Measurements from ENCODE around the gene MCM3.

The MCM3 gene

DNA sequence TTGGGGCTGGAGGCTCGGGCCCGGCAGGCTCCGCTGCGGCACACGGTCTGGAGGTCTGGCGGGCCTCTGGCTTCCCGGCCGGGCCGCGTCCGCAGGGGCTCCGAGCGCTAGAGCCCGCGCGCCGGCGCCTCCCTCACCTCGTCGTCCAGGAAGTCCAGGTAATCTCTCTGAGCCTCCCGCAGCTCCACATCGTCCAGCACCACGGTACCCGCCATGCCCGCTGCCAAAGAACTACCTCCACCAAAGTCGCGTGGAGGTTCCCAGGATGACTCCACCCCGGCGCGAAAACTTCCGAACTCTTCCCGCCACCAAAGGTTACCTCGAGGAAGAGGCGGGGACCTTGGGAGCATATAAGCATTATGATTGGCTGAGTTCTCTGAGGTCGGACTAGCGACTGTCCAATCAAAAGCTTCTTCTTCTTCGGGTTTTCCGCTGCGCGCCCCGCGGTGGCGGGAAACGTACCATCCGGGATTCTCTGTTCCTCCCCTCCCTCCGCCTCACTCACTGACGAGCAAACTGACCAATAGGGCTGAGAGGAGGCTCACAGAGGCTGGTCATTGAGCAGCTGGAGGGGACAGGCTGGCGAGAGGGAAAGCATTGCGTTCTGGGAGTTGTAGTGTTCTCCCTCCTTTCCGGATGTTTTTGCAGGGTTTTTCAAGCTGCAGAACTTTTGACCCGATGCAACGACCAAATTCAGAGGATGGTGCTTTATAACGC lies at the start of gene MCM3:
TSS of gene MCM3 (minus strand) at position 283 of the 717 bp plus-strand sequence. CDS start at position 215, 68 bp downstream.
- DNase-seq, result peak; percentile 92

DNA sequence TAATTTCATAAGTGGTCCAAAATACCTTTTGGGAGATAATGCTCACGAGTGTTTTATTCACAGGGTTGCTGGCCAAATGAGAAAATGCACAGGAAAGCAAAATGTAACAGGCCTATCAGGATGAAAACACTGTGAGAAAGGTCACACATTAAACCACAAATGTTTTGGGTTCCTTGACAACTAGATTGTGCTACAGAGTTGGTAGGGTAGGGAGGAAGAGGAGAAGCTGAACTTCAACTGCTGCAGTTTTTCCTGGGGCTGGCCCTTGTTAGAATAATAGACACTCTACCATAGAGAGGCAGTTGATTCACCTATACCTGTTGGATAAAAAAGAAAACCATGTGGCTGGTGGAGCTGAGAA lies 49.3 kb upstream of the MCM3 start:
- no peak for DNase-seq

DNA sequence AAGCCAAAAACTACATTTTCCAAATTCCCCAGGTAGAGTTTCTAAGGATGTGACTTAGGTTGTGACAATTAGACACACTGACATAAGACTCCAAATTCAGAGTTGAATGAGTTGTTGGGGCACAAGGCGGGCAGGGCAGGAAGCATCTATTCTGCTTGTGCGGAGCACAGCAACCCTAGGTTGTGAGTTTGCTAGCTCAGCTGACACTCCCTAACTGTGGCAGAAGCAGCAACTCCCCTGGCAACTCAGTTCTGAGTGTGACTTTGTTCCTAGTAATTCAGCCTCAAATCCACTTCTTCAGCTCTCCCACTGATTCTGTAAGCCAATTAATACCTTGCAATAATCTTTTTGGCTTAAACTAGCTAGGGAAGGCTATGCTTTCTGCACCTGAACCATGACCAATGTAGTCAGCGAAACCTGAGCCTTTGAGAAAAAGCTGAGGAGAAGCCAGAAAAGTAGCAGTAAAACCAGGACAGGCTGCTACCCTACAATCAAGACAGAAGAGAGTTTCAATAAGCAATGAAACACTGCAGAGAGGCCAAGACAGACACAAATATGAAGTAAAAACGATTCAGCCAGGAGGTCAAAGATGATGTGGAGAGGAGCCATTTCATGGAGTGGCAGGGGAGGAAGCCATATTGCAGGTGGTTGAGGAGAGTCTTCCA lies 47.4 kb upstream of the MCM3 start:
- no peak for DNase-seq

DNA sequence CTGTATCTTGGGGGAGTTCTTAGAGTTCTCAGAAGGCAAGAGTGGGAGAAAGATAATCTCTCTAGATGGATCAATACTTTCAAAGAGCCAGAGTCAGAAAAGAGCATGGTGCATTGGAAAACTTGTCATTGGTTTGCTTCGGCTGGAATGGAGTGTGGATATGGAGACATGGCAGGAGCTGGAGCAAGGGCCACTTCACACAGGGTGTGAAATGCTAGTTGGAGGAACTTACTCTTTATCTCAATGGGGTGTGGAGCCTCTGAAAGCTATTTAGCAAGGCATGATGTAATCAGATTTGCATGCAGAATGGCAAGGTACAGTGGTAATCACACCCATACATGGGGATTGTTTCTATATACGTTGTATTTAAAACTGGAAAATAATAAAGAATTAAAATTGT lies 45.9 kb upstream of the MCM3 start:
- no peak for DNase-seq

DNA sequence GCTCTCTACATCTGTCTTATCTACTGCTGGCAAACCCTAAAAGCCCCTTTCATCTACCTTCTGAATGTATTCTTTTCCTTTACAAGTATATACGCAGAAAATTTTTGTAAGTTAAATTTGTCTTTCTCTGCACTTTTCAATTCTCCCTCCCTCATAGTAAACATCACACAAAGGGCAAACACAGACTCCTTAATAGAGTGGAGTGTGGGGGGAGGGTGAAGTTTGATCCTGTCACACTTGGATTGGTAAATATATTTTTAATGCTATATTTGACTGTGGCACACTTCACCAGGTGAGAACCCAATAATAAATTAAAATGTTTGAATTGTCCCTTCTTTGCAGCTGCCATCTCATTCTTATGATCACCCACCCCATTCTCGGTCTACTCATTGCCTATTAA lies 44.2 kb upstream of the MCM3 start:
- peak; percentile 34 for DNase-seq

DNA sequence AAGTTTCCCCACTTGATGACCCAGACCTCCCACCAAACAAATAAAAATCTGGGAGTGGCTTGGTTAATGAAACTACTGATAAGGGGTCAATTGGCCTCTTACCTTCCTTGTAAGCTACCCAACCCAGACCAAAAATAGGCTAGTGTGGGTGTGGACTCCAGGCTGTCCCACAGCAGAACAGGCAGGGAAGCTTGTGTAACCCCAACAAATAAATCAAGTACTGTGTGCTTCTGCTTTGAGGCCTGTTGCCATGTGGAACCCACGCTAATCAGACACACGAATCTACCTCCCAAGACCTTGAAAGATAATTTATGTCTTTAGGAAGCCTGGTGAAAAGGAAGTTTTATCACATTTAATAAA lies 43.7 kb upstream of the MCM3 start:
- no peak for DNase-seq

DNA sequence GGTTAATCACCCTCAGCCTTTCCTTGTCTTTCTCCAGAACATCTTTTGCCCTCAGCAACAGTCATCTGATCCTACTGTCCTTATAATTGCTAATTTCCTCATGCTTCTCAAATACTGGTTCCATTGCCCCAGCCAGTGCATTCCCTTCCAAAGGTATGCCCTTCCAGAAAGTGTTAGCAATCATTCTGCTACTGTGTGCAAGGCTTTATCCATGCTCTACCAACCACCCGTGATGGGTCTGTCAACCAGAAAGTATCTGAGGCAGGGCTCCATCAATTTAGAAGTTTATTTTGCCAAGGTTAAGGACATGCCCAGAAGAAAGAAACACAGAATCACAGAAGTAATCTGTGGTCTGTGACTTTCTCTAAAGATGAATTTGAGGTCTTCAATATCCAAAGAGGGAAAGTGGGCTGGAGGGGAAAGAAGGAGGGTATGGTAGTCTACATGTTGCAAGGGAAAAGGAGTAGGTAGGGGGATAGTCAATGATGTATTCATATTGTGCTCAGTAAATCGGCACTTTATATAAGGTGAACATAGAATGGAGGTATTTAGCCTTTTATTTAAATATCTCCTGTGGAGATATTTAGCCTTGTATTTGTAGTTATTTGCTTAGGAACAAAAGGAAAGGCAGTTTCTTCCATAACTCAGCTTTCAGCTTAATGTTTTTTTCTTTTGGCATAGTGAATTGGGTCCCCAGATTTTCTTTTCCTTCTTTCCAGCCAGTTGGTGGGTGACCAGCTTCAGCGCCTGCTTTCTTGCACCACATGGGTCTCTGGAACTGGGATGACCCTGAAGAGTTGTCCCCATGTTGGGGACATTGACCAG lies 42.2 kb upstream of the MCM3 start:
- DNase-seq, result no peak

DNA sequence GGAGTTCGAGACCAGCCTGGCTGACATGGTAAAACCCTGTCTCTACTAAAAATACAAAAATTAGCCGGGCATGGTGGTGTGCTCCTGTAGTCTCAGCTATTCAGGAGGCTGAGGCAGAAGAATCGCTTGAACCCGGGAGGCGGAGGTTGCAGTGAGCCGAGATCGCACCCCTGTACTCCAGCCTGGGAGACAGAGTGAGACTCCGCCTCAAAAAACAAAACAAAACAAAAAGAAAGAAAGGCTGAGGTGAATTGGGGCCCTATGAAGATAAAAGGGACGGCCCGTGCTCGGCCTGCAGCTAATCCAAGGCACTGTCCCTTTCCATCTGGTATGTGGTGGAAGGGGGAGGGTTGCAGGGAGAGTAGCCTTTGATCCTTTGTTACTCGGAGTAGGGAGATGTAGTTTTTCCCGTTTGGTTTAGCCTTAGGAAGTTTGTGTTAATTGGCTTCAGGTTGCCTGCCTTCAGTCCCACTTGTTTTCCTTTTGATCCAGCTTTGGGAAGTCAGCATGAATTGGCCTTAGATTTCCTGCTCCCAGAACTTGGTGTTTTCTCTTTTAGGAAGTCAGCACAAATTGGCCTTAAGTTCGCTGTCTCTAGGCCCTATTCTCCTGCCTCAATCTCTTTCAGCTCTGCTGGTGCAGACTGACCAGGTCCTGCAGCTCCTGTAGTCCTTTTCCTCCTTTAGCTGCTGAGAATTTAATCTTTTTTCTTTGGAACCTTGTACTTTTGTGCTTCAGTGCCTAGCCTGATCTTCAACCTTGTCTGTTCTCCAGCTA lies 41.3 kb upstream of the MCM3 start:
- DNase-seq, result no peak

DNA sequence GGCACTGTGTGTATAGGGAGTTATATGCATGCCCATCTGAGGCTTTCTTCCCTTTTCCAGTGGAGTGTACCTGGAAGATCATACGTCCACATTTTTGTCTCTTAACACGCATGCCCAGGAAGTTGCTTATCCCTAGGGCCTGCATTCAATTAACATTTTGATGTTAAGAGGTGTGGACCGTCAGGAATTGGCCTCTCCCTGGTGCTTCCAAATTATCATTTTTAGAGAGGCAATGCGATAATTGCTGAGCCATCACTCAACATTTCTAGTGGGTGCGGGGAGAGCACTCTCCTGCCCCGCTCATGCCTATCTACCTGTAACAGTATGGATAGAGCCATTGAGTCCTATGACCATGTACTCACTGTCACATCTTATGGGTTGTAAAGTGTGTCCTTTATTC lies 39.6 kb upstream of the MCM3 start:
- DNase-seq, result no peak

DNA sequence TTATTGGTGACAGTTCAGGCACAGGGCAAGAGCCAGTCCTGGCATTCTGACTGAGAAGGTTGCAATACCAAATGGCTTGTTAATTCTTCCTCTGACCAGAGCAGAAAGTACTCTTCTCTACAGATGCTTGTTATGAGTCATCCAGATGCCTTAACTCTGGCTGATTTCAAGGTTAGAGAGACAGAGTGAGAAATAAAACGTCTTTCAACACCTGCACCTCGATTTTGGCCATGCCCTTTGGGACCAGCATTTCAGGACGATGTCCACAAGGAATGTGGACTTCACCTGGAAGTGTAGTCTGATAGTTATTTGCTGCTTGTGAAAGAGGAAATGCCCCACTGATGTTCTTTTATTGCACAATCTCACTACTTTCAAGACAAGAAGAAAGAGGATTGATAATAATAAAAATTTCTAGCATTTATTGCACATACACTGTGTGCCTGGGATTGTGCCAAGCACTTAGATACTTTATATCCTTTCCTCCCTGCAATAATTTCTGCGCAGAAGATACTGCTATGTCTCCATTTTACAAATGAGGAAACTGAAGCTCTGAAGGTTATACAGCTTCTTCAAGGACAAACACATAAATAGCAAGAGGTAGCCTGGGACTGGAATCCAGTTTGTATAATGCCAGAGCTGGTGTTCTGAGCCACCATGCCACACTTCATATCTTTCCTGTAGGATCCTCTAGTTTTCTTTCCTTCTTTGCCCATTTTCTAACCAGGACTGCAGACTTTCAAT lies 33.5 kb upstream of the MCM3 start:
- no peak for DNase-seq

DNA sequence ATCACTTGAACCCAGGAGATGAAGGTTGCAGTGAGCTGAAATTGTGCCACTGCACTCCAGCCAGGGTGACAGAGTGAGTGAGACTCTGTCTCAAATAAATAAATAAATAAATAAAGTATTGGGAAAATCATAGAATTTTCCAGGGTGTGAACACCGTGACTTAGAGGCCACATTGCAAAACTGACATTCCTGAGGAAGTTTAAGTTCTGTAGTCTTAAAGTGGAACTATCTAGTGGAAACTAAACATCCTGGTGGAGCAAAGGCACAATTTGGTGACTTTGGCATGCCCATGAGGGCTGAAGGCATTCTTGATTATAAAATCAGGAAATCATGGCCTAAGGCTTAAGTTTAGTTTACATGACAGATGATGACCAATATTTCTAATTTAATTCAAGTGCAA lies 32.7 kb upstream of the MCM3 start:
- DNase-seq, result no peak

DNA sequence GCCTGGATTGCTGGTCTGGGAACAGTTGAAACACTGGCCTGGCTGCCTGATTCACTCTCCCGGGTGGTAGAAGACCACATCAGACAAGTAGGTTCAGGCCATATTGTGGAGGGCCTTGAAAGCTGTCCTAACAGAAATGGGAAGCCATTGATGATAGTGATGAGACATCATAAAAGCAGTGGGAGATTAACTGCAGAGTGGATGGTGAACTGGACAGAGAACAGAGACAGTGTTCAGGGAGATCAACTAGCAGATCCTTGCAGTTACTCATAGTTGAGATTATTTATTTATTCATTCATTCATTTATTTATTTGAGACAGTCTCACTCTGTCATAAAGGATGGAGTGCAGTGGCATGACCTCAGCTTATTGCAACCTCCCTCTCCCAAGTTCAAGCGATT lies 30.2 kb upstream of the MCM3 start:
- no peak for DNase-seq

DNA sequence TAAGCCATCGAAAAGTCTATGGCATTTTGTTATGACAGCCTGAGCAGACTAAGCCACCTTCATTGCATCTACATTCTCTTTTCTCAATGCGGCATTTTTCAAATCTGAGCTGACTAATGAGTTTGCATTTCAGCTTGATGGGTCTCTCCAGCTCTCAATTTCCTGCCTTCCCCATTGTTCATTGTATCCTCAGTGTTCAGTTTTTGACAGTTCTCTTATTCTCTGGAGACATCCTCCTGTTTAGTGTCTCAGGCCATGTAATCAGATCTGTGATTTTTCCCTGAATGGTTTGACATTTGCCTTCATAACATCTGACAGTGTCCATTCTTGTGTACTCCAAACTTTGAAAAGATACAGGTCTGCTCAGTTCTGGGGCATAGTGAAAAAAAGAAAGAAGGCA lies 27.9 kb upstream of the MCM3 start:
- DNase-seq, result no peak

DNA sequence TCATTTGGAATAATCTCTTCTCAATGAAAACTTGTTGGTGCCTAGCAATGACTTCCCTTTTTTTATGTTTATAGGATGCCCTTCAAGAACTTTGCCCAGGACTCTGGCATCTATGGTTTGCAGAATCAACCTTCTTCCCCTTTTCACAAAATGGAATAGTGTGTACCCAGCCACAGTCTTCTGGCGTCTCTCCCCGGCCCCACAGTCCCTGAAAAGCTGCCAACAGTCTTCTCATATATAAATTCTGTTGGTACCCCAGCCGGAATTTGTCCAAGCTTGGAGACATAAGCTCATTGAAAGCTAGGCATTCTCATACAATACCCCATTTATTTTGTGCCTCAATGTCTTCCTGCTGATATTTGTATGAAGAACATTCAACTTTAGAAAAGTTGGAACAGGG lies 26.4 kb upstream of the MCM3 start:
- DNase-seq, result no peak

DNA sequence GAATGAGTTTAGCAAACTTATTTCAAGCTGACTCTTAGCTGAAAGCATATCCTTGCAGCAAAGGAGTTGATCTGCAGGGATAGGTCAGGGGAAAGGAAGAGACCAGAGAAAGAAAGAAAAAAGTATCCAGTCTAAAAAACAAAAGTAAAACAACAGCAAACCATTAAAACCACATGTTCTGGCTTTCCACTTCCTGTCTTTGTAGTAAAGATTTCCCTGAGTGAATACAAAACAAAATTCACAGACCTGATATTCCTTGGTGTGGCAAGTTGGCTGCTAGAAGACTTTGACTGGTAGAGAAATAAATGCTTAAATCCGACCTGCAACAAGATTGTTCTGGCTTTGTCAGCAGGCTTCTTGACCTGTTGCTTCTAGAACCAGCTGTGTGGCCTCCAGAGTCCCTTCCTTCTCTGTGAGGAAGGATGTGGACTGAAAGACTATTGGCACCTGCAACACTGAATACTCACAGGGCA lies 23.4 kb upstream of the MCM3 start:
- DNase-seq, result no peak

DNA sequence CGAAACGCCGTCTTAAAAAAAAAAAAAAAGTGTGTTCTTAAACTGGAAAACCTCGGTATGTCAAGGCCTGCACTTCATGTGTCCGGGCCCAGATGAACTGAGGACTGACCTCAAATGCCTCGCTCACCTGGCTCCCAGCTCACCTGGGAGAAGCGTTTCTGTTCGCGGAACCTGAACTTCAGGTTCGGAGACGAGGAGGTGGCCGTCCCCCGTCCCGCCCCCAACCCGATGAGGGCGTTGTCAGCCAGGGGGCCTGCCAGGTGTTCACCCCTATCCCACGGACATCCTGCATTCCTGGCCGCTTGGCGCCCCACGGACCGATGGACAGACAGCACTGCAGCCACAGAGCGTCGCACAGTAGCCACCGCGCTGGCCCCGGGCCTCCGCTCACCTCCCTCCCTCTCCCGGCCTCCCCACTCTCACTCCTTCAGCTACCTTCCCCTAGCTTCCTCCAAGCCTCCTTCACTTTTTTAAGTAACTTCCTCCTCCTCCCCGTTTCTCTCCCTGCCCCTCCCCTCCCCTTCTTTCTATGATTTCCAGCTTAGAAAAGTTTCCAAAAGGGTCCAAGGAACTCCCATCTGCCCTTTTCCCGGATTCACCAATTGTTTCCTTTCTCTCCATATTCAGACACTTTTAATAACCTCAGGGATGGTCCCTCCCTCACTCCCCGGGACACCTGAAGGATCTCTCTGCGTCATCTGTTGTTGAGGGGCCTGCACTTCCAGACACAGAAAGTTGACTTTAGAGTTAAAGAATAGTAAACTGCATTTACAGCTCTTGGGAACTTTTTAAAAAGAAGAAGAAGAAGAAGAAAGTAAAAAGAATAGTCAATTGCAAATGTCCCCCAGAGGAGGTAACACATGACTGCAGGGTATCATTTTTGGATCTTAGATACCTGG lies 22.7 kb upstream of the MCM3 start:
- DNase-seq, result no peak

DNA sequence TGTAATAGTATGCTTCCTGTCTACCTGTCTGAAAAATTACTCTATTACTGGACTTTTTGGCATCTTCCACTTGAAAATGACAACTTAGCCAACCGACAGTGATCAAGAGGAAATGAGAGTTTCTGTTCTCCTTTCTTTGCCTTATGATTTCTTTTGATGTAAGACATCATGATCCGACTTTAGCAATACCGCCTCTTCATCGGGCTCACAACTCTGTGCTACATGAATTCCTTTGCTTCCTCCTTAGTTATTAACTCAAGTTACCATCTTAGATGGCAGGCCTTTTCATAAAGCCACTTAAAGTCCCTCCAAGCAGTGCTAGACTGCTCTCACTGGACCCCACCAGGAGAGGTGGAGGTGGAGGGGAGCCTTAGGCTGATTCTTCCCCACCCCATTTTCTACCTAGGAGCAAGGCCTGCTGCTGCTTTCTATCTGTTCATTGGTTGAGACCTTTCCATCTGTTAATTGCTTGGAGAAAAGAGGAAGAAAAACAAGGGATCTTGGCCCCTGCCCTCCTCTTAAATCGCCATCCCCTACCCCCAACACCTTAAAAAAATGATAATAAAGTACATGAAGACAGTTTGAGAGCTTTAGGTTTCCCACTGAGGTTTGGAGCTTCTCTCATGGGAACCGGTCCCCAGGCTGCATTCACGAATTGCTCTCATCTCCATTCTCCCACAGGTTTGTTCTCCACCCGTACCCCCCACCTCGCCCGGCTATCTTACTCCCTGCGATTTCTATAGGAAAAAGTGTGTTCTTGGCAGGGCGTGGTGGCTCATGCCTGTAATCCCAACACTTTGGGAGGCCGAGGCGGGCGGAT lies 21.6 kb upstream of the MCM3 start:
- no peak for DNase-seq

DNA sequence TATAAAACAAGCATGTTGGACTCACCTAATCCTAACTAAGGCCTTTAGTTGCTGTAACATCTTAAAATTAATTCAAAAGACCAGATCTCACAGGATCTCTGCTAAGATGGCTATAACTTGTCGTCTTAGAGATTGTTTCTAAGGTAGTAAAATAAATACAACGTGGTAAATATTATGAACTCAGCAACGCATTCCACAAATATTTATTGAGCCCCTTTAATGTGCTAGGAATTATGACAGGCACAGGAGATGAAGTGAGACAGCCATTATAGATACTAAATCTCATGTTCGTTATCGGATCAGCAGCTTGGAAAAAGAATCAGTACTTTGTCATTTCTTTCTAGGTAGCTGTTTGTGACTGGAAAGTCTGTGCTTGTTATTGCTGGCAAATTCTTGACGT lies 20.9 kb upstream of the MCM3 start:
- no peak for DNase-seq

DNA sequence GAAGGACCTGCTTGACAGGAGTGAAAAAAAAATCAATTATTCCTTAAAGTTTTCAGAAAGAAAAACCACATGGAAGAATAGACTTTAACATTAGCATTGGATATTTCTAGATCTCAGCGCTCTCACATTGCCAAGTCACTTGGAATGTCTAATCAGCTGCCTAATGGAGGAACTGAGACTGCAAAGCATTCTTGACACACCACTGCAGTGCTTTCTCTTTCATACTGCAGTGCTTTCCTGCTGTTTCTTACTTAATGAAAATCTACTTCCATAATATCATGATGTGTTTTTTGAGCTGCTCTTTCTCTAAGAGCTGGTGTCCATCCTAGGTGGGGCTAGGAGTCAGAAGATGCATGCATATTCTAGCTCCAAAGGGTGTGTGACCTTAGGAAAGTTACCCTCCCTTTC lies 20.4 kb upstream of the MCM3 start:
- DNase-seq, result no peak

DNA sequence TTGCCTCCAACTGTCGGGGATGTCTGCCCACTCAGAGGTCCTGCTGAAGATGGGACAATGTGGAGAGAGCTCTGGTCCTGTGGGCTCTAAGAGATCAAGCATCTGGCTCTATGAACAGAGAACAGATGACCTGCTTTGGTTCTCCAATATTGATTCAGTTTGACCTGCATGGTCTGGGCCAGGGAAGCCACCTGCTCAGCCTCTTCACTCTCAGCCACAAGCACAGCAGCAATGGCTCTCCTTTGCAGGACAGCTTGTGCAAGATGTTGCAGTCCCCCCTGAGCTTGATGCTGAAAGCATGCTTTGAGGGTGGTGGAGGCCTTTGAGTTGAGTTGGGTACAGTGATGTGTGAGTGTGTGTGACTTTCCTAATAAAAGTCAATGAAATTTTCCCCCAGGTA lies 18.6 kb upstream of the MCM3 start:
- DNase-seq, result no peak

DNA sequence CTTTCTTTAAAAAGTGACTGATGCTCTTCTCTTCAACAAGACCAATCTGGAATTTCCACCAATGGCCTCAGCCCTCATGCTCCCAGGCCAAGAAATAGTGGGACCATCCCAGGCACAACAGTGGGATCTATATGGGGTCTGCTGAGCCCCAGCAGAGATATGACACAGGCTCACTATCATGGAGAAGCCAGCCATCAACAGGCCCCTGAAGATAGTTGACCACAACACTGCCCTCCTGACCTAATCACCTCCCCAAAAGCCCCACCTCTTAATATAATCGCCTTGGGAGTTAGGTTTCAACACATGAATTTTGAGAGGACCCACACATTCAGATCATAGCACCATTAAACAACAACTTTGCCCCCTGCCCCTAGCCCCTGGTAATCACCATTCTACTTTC lies 16.8 kb upstream of the MCM3 start:
- DNase-seq, result no peak
